ENCODE results near the gene FBXL13. TPM values are rescaled to one million over a fixed set of nuclear protein-coding genes. Genes with fewer than 3 reads are reported as not detected.
"Not testable (repeated sequence)": the region's sequence is repeated elsewhere in the genome, so short reads cannot be mapped to it uniquely, and the experiment has no call there.

Gene FBXL13
- total RNA-seq, 2 experiments from 2014 or later: 0.32 to 0.83 TPM

GRCh38 chr7:102979670-102980069 is 94.9 kb downstream of the FBXL13 start:
- Mint-ChIP-seq H3K36me3 (ENCODE audit: low read depth) (no peaks in the 10 kb centered on the region), H3K27ac (no peak overlapping the region), H3K4me1 (no peaks in the 10 kb centered on the region), H3K27me3 (no peaks in the 10 kb centered on the region), H3K9me3 (ENCODE audit: low read depth) (peaks cover 1% of the 10 kb centered on the region), H3K4me3 (no peak overlapping the region)
- POLR2A ChIA-PET: no interaction called here
- DNase-seq (no peak), ATAC-seq (no peak)
- CTCF ChIA-PET: no interaction called here
- intact Hi-C loops (cut with DNase I, micrococcal nuclease): no loop called here

DNA sequence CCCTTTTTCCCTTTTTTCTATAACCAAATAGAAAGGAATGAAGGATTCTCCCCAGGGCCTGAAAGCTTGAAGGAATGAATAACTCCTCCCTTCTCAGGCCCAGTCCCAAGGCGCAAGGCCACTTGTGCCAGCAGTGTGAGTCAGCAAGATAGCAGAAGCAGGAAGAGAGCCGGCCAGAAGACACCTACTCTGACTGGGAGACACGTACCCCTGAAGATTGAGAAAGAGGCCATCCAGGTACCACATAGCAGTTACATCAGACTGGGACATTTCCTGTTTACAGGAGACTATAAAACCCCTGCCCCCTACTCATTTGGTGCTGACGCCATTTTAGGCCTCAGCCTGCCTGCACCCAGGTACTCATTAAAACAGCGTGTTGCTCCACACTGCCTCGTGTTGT is 96.3 kb downstream of the FBXL13 start:
- DNase-seq: no peak
- intact Hi-C loops (cut with DNase I, micrococcal nuclease): no loop called here
- POLR2A ChIA-PET: no interaction called here
- H3K36me3 Mint-ChIP-seq (ENCODE audit: low read depth): no peaks in the 10 kb centered on the region
- H3K27me3 Mint-ChIP-seq: no peaks in the 10 kb centered on the region
- no peaks in the 10 kb centered on the region for H3K4me1 Mint-ChIP-seq
- H3K27ac Mint-ChIP-seq: no peak overlapping the region
- no peak for ATAC-seq
- no peak overlapping the region for H3K4me3 Mint-ChIP-seq
- CTCF ChIA-PET: no interaction called here
- H3K9me3 Mint-ChIP-seq (ENCODE audit: low read depth): peaks cover 1% of the 10 kb centered on the region

- H3K27me3 Mint-ChIP-seq; ATAC-seq; H3K4me1 Mint-ChIP-seq; intact Hi-C loops (cut with DNase I, micrococcal nuclease); H3K36me3 Mint-ChIP-seq (ENCODE audit: low read depth); H3K9me3 Mint-ChIP-seq (ENCODE audit: low read depth); H3K27ac Mint-ChIP-seq; H3K4me3 Mint-ChIP-seq; POLR2A ChIA-PET; DNase-seq: not testable (repeated sequence)
- CTCF ChIA-PET: interaction anchor here (0.6 kb wide), 1 partner anchor 97 kb away, joined by 3 read pairs; no protein-coding TSS in a partner anchor
Measured at GRCh38 chr7:102977586-102977985, 97.0 kb downstream of the FBXL13 start.

GRCh38 chr7:102976493-102976892 is 98.1 kb downstream of the FBXL13 start:
- Mint-ChIP-seq H3K9me3 (ENCODE audit: low read depth) (peaks cover 1% of the 10 kb centered on the region), H3K4me1 (no peaks in the 10 kb centered on the region), H3K4me3 (no peak overlapping the region), H3K27me3 (no peaks in the 10 kb centered on the region), H3K27ac (no peak overlapping the region), H3K36me3 (ENCODE audit: low read depth) (no peaks in the 10 kb centered on the region)
- ATAC-seq (no peak), DNase-seq (no peak)
- CTCF ChIA-PET: no interaction called here
- intact Hi-C loops (cut with DNase I, micrococcal nuclease): no loop called here
- POLR2A ChIA-PET: no interaction called here

DNA sequence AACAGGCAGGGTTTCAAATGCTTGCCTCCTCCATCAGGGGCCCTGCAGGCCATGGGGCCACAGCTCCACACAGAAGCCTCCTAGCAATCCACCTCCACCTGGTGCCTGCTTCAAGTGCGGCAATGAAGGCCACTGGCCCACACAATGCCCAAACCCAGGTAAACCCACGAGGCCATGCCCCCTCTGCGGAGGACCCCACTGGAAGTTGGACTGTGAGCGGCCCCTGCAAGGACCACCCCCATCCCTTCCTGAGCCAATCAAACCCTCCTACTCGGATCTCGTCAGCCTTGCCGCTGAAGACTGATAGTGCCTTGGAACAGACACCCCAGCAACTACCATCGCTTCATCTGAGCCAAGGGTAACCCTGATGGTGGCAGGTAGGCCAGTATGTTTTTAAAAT is 98.7 kb downstream of the FBXL13 start:
- no peaks in the 10 kb centered on the region for H3K36me3 Mint-ChIP-seq (ENCODE audit: low read depth)
- H3K27ac Mint-ChIP-seq: no peak overlapping the region
- POLR2A ChIA-PET: no interaction called here
- CTCF ChIA-PET: no interaction called here
- intact Hi-C loops (cut with DNase I, micrococcal nuclease): no loop called here
- H3K4me3 Mint-ChIP-seq: no peak overlapping the region
- H3K9me3 Mint-ChIP-seq (ENCODE audit: low read depth): peaks cover 1% of the 10 kb centered on the region
- ATAC-seq: no peak
- no peaks in the 10 kb centered on the region for H3K4me1 Mint-ChIP-seq
- H3K27me3 Mint-ChIP-seq: no peaks in the 10 kb centered on the region
- DNase-seq: no peak

- Mint-ChIP-seq H3K27me3 (no peaks in the 10 kb centered on the region), H3K27ac (no peak overlapping the region), H3K9me3 (ENCODE audit: low read depth) (peaks cover 1% of the 10 kb centered on the region), H3K36me3 (ENCODE audit: low read depth) (no peaks in the 10 kb centered on the region), H3K4me1 (no peaks in the 10 kb centered on the region), H3K4me3 (no peak overlapping the region)
- ChIA-PET CTCF (no interaction called here), POLR2A (no interaction called here)
- no peak for ATAC-seq
- intact Hi-C loops (cut with DNase I, micrococcal nuclease): no loop called here
- DNase-seq: peak; percentile 19
Measured at GRCh38 chr7:102974366-102975236, 100.0 kb downstream of the FBXL13 start.

- no peak overlapping the region for H3K4me3 Mint-ChIP-seq
- no peaks in the 10 kb centered on the region for H3K27me3 Mint-ChIP-seq
- DNase-seq (no peak), ATAC-seq (no peak)
- ChIA-PET CTCF (interaction anchor here (0.8 to 1.3 kb wide), 2 partner anchors 89 to 614 kb away, joined by 3 read pairs; no protein-coding TSS in a partner anchor), POLR2A (no interaction called here)
- intact Hi-C loops (cut with DNase I, micrococcal nuclease): no loop called here
- H3K36me3 Mint-ChIP-seq (ENCODE audit: low read depth): no peaks in the 10 kb centered on the region
- no peak overlapping the region for H3K27ac Mint-ChIP-seq
- H3K4me1 Mint-ChIP-seq: no peaks in the 10 kb centered on the region
- H3K9me3 Mint-ChIP-seq (ENCODE audit: low read depth): no peaks in the 10 kb centered on the region
Measured at GRCh38 chr7:102973096-102973802, 101.3 kb downstream of the FBXL13 start.

- ATAC-seq: no peak
- Mint-ChIP-seq H3K27ac (no peak overlapping the region), H3K27me3 (no peaks in the 10 kb centered on the region), H3K4me1 (no peaks in the 10 kb centered on the region), H3K4me3 (no peak overlapping the region), H3K9me3 (ENCODE audit: low read depth) (no peaks in the 10 kb centered on the region), H3K36me3 (ENCODE audit: low read depth) (no peaks in the 10 kb centered on the region)
- DNase-seq: no peak
- intact Hi-C loops (cut with DNase I, micrococcal nuclease): no loop called here
- POLR2A ChIA-PET: no interaction called here
- CTCF ChIA-PET: no interaction called here
Measured at GRCh38 chr7:102967798-102968197, 106.8 kb downstream of the FBXL13 start.

- no peaks in the 10 kb centered on the region for H3K36me3 Mint-ChIP-seq (ENCODE audit: low read depth)
- CTCF ChIA-PET: interaction anchor here (0.6 kb wide), 1 partner anchor 20 kb away, joined by 3 read pairs; no protein-coding TSS in a partner anchor
- DNase-seq: no peak
- no peak overlapping the region for H3K4me3 Mint-ChIP-seq
- POLR2A ChIA-PET: no interaction called here
- no peaks in the 10 kb centered on the region for H3K4me1 Mint-ChIP-seq
- H3K27ac Mint-ChIP-seq: no peak overlapping the region
- intact Hi-C loops (cut with DNase I, micrococcal nuclease): no loop called here
- ATAC-seq: no peak
- peaks cover 1% of the 10 kb centered on the region for H3K9me3 Mint-ChIP-seq (ENCODE audit: low read depth)
- H3K27me3 Mint-ChIP-seq: no peaks in the 10 kb centered on the region
Measured at GRCh38 chr7:102966465-102966864, 108.1 kb downstream of the FBXL13 start.

GRCh38 chr7:102961993-102962392 is 112.6 kb downstream of the FBXL13 start:
- DNase-seq; POLR2A ChIA-PET; ATAC-seq; intact Hi-C loops (cut with DNase I, micrococcal nuclease); H3K9me3 Mint-ChIP-seq (ENCODE audit: low read depth); CTCF ChIA-PET; H3K4me3 Mint-ChIP-seq; H3K27ac Mint-ChIP-seq; H3K27me3 Mint-ChIP-seq; H3K36me3 Mint-ChIP-seq (ENCODE audit: low read depth); H3K4me1 Mint-ChIP-seq: not testable (repeated sequence)

DNA sequence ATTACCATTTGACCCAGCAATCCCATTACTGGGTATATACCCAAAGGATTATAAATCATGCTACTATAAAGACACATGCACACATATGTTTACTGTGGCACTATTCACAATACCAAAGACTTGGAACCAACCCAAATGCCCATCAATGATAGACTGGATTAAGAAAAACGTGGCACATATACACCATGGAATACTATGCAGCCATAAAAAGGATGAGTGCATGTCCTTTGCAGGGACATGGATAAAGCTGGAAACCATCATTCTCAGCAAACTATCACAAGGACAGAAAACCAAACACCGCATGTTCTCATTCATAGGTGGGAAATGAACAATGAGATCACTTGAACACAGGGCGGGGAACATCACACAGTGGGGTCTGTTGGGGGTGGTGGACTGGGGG is 116.6 kb downstream of the FBXL13 start:
- POLR2A ChIA-PET; DNase-seq; H3K4me1 Mint-ChIP-seq; CTCF ChIA-PET; H3K27me3 Mint-ChIP-seq; H3K36me3 Mint-ChIP-seq (ENCODE audit: low read depth); H3K4me3 Mint-ChIP-seq; H3K27ac Mint-ChIP-seq; ATAC-seq; intact Hi-C loops (cut with DNase I, micrococcal nuclease): not testable (repeated sequence)
- peaks cover 18% of the 10 kb centered on the region for H3K9me3 Mint-ChIP-seq (ENCODE audit: low read depth)

GRCh38 chr7:102954359-102954758 is 120.2 kb downstream of the FBXL13 start:
- CTCF ChIA-PET; H3K27me3 Mint-ChIP-seq; H3K4me1 Mint-ChIP-seq; H3K27ac Mint-ChIP-seq; H3K4me3 Mint-ChIP-seq; POLR2A ChIA-PET; H3K36me3 Mint-ChIP-seq (ENCODE audit: low read depth); DNase-seq; ATAC-seq; intact Hi-C loops (cut with DNase I, micrococcal nuclease): not testable (repeated sequence)
- peaks cover 17% of the 10 kb centered on the region for H3K9me3 Mint-ChIP-seq (ENCODE audit: low read depth)
